ACHN (cell line): ENCODE measurements around the gene FAM149B1.
"Not testable (repeated sequence)": the region's sequence is repeated elsewhere in the genome, so short reads cannot be mapped to it uniquely, and the experiment has no call there.

Experiments
- DNase-seq: peaks from one replicate; pipeline ENCODE4 v3.0.0-alpha.2; 2015
- in situ Hi-C: cut with HindIII; loops from 2 replicates; pipeline ENCODE4 v1.10.0; 2017; ENCODE audit warnings: low sequenced_read_pairs, low pct_ligation_motif_present, low pct_unique_long_range_greater_than_20kb

Gene FAM149B1

DNA sequence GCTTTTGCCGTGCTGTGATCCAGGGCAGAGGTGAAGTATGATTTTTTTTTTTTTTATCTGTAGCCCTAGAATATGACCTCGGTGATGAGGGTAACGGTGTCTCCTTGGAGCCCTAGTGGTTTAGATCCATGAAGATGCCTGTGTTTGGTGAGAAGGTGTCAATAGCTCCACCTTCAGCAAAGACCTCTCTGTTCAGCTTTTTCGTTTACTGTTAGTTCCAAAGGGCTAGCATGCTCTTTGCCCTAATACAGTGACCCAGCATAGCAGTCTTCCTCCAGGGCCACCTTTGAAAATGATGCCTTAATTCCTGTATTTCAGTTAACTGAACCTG lies 85.3 kb downstream of the FAM149B1 start:
- in situ Hi-C loops, result no loop called here
- peak; percentile 40 for DNase-seq

DNA sequence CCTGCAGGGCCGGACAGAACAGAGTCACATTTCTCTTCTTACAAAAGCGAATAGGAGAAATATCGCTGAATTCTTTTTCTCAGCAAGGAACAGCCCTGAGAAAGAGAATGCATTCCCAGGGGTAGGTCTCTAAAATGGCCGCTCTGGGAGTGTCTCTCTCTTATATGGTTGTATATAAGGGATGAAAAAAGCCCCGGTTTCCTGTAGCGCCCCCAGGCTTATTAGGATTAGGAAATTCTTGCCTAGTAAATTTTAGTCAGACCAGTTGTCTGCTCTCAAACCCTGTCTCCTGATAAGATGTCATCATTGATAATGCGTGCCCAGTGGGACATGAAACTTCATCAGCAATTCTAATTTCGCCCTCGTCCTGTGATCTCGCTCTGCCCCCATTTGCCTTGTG lies 90.7 kb downstream of the FAM149B1 start:
- DNase-seq, in situ Hi-C loops: not testable (repeated sequence)

DNA sequence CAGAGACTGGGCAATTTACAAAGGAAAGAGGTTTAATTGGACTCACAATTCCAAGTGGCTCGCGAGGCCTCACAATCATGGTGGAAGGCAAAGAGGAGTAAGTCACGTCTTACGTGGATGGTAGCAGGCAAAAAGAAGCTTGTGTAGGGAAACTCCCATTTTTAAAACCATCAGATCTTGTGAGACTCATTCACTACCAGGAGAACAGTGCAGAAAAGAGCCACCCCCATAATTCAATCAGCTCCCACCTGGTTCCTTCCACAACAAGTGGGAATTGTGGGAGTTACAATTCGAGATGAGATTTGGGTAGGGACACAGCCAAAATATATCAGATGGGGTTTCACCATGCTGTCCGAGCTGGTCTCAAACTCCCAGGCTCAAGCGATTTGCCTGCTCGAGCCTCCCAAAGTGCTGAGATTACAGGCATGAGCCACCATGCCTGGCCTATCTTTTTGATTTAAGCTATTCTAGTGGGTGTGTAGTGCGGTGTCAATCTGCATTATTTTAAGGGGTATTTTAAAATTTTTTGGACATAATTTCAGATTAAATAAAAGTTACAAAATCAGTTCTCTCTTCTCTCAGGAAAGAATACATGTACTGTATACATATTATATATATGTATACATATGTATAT lies 93.6 kb downstream of the FAM149B1 start:
- no peak for DNase-seq
- in situ Hi-C loops, result no loop called here

DNA sequence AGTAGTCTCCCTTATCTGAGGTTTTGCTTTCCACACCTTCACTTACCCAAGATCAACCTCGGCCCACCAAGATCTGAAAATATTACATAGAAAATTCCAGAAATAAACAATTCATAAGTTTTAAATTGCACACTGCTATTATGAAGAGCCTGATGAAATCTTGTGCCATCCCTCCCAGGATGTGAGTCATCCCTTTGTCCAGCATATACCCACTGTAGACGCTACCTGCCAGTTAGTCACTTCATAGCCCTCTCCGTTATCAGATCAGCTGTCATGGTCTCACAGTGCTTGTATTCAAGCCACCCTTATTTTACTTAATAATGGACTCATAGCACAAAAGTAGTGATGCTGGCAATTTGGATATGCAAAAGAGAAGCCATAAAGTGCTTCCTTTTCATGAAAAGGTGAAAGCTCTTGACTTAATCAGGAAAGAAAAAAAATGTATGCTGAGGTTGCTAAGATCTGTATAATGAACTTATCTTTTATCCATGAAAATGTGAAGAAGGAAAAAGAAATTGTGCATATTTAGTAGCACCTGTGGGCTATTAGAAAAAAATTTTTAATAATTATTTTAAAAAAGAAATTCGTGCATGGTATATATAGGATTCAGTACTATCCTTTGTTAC lies 94.3 kb downstream of the FAM149B1 start:
- in situ Hi-C loops, result no loop called here
- DNase-seq, result peak; percentile 95

DNA sequence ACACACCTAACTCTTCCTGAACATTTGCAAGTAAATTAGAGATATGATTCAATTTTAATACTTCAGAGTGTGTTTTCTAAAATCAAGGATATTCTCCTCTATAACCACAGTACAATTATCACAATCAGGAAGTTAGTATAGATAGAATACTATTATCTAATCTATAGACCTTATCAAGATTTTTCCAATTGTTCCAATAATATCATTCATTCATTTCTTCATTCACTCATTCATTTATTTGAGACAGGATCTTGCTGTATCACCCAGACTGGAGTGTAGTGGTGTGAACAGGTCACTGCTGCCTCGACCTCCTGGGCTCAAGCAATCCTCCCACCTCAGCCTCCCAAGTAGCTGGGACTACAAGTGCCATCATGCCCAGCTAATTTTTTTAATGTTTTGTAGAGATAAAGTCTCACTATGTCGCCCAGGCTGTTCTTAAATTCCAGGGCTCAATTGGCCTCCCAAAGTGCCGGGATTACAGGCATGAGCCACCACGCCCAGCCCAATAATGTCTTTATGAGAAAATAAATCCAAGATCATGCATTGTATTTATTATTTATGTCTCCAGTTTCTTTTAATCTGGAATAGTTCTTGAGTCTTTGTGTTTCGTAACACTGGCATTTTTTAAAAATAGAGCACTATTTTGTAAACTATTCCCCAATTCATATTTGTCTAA lies 95.1 kb downstream of the FAM149B1 start:
- no peak for DNase-seq
- in situ Hi-C loops, result no loop called here

DNA sequence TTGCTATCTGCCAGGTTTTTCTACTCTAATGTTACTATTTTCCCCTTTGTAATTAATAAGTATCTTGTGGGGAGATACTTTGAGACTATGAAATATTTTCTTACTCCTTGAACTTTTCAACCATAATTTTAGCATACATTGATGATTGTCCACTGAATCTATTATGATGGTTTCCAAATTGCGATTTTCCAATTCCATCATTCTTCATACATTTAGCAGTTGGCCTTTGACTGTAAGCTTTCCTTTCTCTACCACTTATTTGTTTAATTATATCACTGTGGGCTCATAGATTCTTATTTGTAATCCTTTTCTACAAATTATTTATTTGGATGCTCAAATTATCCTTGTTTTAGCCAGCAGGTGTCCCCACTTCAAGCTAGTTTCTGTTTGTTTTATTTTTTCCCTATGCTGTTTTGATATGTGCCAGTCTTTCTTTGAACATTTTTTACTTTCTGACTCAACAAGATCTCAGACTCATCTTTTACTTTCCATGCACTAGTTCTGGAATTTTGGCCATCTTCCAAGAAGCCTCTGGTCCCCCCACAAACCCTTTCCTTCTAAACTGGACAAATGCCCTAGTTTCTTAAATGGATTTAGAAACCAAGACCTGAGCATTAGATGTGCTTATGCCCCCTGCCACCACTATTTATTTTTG lies 95.9 kb downstream of the FAM149B1 start:
- in situ Hi-C loops, result no loop called here
- DNase-seq, result peak; percentile 63

DNA sequence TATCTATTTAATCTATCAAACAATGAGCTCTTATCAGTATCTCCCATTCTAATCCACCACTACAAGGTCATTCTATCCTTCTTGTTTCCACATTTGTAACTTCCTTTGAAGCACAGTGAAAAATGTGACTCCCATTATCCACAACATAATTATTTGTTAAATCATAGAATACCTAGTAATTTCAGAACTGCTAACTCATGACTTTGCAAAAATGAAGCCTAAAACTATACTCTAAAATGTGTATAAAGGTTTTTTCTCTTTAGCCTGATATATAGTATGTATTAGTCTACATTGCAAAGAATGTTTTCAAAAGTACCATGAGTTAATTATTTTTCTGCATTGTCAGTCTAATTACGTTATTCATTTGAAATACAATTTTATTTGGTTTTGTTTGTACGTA lies 96.5 kb downstream of the FAM149B1 start:
- no peak for DNase-seq
- in situ Hi-C loops, result no loop called here

DNA sequence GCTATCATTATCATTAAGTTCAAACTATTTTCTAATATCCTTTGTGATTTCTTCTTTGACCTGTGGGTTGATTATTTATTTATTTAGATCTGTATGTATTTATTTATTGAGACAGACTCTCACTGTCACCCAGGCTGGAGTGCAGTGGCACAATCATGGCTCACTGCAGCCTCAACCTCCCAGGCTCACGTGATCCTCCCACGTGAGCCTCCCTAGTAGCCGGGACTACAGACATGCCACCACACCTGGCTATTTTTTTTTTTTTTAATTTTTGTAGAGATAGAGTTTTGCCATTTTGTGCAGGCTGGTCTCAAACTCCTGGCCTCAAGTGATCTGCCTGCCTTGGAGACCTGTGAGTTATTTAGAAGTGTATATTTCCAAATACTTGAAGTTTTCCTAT lies 113.2 kb downstream of the FAM149B1 start:
- in situ Hi-C loops, result no loop called here
- DNase-seq, result no peak

DNA sequence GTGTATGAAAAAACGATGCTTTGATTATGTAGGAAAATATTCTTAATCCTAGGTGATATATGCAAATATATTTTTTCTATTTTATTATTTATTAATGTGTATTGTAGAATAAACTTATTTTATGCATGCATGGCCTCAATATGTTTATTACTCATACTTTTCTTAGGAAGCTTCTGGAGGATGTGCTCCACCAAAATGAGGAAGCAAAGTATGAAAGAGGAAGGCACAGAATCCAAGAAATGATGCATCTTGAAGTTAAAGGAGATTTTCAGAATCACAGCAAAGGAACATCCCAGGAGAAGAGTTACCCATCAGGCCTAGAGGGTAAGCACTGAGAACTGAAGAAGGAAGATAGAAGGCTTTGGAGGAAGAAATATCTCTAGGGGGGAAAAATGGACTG lies 119.5 kb downstream of the FAM149B1 start:
- in situ Hi-C loops, result no loop called here
- DNase-seq, result no peak

DNA sequence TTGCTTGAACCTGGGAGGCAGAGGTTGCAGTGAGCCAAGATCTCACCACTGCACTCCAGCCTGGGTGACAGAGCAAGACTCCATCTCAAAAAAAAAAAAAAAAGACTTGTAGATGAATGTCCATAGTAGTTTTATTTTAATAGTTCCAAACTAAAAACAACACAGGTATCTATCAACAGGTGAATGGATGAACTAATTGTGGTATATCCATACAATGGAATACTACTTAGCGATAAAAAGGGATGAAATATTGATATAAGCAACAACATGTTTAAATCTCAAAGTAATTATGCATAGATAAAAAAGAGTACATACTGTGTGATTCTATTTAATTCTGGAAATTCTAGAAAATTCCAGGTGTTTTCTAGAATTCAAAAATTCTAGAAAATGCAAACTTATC lies 122.0 kb downstream of the FAM149B1 start:
- in situ Hi-C loops, result no loop called here
- no peak for DNase-seq

DNA sequence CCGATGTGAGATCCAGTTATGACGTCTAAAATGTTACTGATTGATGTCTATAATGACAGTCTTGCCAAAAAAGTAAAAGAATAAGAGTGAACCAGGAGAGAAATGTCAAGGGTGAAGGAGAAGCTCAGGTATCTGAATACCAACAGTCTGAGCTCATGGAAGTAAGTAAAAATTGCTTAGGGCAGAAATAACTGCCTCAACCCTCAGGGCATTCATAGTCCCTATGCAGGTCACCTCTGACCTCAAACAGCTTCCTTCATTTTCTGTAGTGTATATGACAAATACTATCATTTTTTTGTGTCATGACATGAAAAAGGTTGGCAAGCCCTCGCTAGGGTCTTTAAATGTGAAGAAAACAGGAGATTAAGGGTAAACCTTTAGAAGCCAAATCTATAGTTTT lies 125.5 kb downstream of the FAM149B1 start:
- DNase-seq, result no peak
- in situ Hi-C loops, result no loop called here
